HFF-Myc (cell line): Measurements from ENCODE around the gene SHROOM3.
A peak's percentile ranks its signal among the peaks of the same experiment; 100 is the strongest.

Experiments used
- DNase-seq: peaks from one replicate; pipeline ENCODE4 v3.0.0-alpha.2; 2011; ENCODE audit warnings: low read depth; ENCODE audit errors: extremely low read depth
- H3K4me3 ChIP-seq: replicated peaks from 2 replicates; pipeline ENCODE4 v1.5.1; 2011; ENCODE audit warnings: low read depth, mild to moderate bottlenecking, control low read depth, low read length
- TF ChIP-seq, protein P1 (sequence below): IDR thresholded peaks from 2 replicates; pipeline ENCODE4 v1.5.1; 2012; ENCODE audit warnings: mild to moderate bottlenecking, low read depth, low read length, control low read depth; ENCODE audit errors: missing control alignments

The SHROOM3 gene

DNA sequence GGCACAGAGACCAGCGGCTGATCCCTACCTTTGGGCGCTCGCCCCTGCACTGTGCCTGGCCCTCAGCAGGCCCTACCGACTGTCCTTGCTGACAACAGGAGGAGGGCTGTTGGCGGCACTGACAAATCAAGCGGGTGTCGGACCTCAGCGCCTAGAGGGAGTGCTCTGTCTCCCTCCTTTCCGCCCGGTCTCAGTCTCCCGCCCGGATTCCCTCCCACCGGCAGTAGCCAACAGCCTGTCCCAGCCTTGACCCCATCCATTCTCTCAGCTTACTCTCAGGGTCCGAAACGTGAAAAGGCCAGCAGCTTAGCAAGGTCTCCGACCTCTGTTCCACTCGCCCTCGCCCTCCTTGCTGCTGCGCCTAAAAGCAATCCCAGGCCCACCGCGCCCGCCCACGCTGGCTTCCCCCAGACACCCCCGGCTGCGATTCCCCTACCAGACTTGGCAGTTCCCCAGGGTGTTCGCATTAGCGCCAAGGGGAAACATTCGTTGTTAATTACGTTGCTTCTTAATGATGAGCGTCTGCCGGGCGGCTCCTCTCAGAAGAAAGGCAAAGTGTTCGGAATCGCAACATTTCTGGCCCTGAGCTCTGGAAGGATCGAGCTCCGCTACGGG is 366.7 kb downstream of the SHROOM3 start:
- peak overlapping the region; percentile 12; the same call in 1 of the 2 replicates for H3K4me3 ChIP-seq
- DNase-seq, result no peak
- TF ChIP-seq, protein P1, sequence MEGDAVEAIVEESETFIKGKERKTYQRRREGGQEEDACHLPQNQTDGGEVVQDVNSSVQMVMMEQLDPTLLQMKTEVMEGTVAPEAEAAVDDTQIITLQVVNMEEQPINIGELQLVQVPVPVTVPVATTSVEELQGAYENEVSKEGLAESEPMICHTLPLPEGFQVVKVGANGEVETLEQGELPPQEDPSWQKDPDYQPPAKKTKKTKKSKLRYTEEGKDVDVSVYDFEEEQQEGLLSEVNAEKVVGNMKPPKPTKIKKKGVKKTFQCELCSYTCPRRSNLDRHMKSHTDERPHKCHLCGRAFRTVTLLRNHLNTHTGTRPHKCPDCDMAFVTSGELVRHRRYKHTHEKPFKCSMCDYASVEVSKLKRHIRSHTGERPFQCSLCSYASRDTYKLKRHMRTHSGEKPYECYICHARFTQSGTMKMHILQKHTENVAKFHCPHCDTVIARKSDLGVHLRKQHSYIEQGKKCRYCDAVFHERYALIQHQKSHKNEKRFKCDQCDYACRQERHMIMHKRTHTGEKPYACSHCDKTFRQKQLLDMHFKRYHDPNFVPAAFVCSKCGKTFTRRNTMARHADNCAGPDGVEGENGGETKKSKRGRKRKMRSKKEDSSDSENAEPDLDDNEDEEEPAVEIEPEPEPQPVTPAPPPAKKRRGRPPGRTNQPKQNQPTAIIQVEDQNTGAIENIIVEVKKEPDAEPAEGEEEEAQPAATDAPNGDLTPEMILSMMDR, result no peak

DNA sequence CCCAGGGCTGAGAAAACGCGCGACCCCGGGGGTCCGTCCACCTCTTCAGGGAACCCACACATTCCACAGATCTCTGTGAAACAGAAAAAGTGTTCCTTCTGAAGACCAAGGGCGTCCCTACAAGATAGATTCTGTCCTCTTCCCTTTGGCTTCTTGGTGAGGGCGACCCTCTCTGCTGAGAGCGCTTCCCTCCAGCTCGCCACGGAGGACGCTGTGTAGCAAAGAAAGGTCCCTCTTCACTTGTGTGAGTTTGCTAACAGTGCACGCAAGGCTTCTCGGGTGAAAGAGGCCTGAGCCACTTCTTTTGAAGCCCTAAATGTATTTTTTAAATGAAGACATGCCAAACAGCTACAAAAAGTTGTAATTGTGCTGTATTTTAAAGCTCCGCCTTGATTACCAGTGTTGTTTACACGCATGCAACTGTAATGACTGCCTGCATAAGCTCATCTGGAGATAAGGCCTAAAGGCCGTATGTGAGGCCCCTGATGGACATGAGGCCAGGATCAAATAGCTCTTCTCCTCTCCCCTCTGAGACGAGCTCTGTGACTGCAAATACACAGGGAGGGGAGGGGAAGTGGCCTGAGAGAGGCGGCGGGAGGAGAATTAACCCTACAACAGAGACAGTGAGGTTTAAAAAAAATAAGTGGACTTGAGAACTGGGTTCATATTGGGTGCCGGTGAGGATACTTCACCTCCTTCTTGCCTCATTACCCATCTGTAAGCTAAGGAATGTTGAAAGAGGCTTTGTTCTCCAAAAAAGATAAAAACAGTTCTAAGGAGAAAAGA is 367.4 kb downstream of the SHROOM3 start:
- TF ChIP-seq, protein P1, result no peak
- H3K4me3 ChIP-seq, result no peak overlapping the region
- no peak for DNase-seq

- TF ChIP-seq, protein P1, result no peak
- peak; percentile 87 for DNase-seq
- H3K4me3 ChIP-seq, result no peak overlapping the region
These were observed 368.5 kb downstream of the SHROOM3 start for GRCh38 chr4:76803522-76803921.

- DNase-seq, result no peak
- no peak overlapping the region for H3K4me3 ChIP-seq
- TF ChIP-seq, protein P1, result no peak
These were observed 369.1 kb downstream of the SHROOM3 start for GRCh38 chr4:76804096-76804495.

DNA sequence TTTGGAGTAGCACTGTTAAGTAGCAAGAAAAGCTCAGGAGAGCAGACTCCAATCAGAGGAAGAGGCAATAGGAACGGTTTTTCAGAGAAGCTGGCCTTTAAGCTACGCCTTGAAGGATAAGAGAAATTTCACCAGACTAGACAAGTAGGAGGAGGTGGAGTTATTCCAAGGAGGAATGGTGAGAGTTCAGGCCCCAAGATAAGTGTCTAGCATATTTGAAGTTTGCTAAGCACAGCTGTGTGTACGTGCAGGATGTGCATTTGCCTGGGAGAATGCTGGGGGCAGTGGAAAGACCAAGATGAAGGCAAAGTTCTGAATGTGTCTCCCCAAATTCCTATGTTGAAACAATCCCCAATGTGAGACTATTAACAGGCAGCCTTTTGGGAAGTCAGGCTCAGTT is 371.3 kb downstream of the SHROOM3 start:
- TF ChIP-seq, protein P1, result no peak
- DNase-seq, result no peak

GRCh38 chr4:76806757-76807156 is 371.7 kb downstream of the SHROOM3 start:
- no peak for DNase-seq
- TF ChIP-seq, protein P1, result no peak
- H3K4me3 ChIP-seq, result no peak overlapping the region

More for the DNA sequence above, 371.3 kb downstream of the SHROOM3 start:
- H3K4me3 ChIP-seq, result no peak overlapping the region
